Measurements from ENCODE around the gene TARBP1. TPM values are rescaled to one million over a fixed set of nuclear protein-coding genes. Genes with fewer than 3 reads are reported as not detected.

TARBP1 gene
- total RNA-seq, 1 experiment from 2014 or later, result 47.3 TPM

DNA sequence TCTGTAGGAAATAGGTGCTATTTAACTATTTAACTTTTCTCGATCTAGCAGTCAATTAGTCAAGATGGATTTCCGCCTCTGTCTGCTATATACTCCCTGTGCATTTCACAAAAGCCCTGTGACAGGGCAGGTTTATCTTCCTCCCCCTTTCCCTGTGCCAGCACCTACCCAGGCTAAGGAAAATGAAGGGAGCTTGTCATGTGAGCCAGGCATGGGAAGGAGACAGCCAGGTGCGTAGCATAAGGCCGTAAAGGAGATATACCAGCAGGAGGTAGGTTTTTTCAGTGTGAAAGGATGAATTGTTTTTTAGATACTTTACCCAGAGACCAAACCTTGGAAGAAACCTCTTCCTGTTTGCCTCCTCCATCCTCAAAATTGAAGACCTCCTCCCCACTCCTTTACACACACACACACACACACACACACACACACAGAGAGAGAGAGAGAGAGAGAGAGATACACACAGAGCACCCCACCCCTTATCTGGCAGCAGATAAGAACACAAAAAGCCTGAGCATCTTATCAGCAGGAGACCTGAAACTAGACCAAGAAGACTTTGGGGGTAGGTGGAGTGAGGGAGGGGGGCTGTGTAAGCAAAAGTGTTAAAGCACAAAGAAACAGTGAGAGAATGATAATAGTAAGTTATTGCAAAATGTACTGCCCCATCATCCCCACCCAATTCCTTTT, 12.0 kb upstream of the TARBP1 start:
- POLR2A ChIA-PET (ENCODE audit: unreplicated experiment), result interaction anchor here (0.6 kb wide), 2 partner anchors 131 to 506 kb away, joined by 3 to 4 read pairs; no protein-coding TSS in a partner anchor
- Histone ChIP-seq H3K27ac (no peak overlapping the region), H3K9me2 (ENCODE audit: insufficient read depth) (no peaks in the 10 kb centered on the region)

GRCh38 chr1:234489698-234490077, 10.7 kb upstream of the TARBP1 start:
- no TSS peak for BruUV-seq (replicated peaks)
- no peak overlapping the region for H3K4me2 ChIP-seq
- intact Hi-C loops (cut with micrococcal nuclease; ENCODE audit: unreplicated experiment), result no loop called here
- H3K9me3 ChIP-seq (ENCODE audit: insufficient read depth, low read depth), result no peaks in the 10 kb centered on the region
- no peak for DNase-seq
- no peaks in the 10 kb centered on the region for H3K9me2 ChIP-seq (ENCODE audit: insufficient read depth)
- H3K27me3 ChIP-seq (ENCODE audit: insufficient read depth, low read depth), result no peaks in the 10 kb centered on the region
- H3K79me2 ChIP-seq (ENCODE audit: low read depth), result no peaks in the 10 kb centered on the region; the same call in 1 of the 2 replicates
- peaks cover 56% of the 10 kb centered on the region for H3K4me1 ChIP-seq (replicated peaks; ENCODE audit: insufficient read depth)
- H3K36me3 ChIP-seq (ENCODE audit: low read depth), result no peaks in the 10 kb centered on the region
- no peak overlapping the region for H3K4me3 ChIP-seq
- peaks cover 33% of the 10 kb centered on the region for H3F3A ChIP-seq (ENCODE audit: insufficient read depth, low read depth)
- no peak for TF ChIP-seq CTCF (conservative IDR thresholded peaks at IDR 0.05)
- no peak for TF ChIP-seq EZH2 (IDR thresholded peaks at IDR 0.05; ENCODE audit: low read depth)
- H3K27ac ChIP-seq, result no peak overlapping the region
- CTCF ChIA-PET, result interaction anchor here (0.6 to 1.7 kb wide), 4 partner anchors 10 to 1022 kb away, joined by 3 to 15 read pairs (median 4); no protein-coding TSS in a partner anchor
- no peaks in the 10 kb centered on the region for H4K20me1 ChIP-seq (ENCODE audit: insufficient read depth)
- H2AFZ ChIP-seq, result no peak overlapping the region
- POLR2A ChIA-PET (ENCODE audit: unreplicated experiment), result interaction anchor here (0.7 kb wide), 1 partner anchor 674 kb away, joined by 5 read pairs; no protein-coding TSS in a partner anchor

More for the DNA sequence above, 12.0 kb upstream of the TARBP1 start:
- no TSS peak for BruUV-seq (replicated peaks)
- no peaks in the 10 kb centered on the region; the same call in 1 of the 2 replicates for H3K79me2 ChIP-seq (ENCODE audit: low read depth)
- H3K27me3 ChIP-seq (ENCODE audit: insufficient read depth, low read depth), result no peaks in the 10 kb centered on the region
- no peaks in the 10 kb centered on the region for H3K36me3 ChIP-seq (ENCODE audit: low read depth)
- CTCF ChIA-PET, result interaction anchor here (1.7 kb wide), 1 partner anchor 9 kb away, joined by 15 read pairs; no protein-coding TSS in a partner anchor
- peaks cover 65% of the 10 kb centered on the region for H3K4me1 ChIP-seq (replicated peaks; ENCODE audit: insufficient read depth)
- TF ChIP-seq CTCF (conservative IDR thresholded peaks at IDR 0.05), result no peak
- TF ChIP-seq EZH2 (IDR thresholded peaks at IDR 0.05; ENCODE audit: low read depth), result no peak
- no peak overlapping the region for H3K4me2 ChIP-seq
- no peaks in the 10 kb centered on the region for H3K9me3 ChIP-seq (ENCODE audit: insufficient read depth, low read depth)
- H3K4me3 ChIP-seq, result no peak overlapping the region
- no peak overlapping the region for H2AFZ ChIP-seq
- intact Hi-C loops (cut with micrococcal nuclease; ENCODE audit: unreplicated experiment), result no loop called here
- H4K20me1 ChIP-seq (ENCODE audit: insufficient read depth), result no peaks in the 10 kb centered on the region
- H3F3A ChIP-seq (ENCODE audit: insufficient read depth, low read depth), result peaks cover 40% of the 10 kb centered on the region
- no peak for DNase-seq

DNA sequence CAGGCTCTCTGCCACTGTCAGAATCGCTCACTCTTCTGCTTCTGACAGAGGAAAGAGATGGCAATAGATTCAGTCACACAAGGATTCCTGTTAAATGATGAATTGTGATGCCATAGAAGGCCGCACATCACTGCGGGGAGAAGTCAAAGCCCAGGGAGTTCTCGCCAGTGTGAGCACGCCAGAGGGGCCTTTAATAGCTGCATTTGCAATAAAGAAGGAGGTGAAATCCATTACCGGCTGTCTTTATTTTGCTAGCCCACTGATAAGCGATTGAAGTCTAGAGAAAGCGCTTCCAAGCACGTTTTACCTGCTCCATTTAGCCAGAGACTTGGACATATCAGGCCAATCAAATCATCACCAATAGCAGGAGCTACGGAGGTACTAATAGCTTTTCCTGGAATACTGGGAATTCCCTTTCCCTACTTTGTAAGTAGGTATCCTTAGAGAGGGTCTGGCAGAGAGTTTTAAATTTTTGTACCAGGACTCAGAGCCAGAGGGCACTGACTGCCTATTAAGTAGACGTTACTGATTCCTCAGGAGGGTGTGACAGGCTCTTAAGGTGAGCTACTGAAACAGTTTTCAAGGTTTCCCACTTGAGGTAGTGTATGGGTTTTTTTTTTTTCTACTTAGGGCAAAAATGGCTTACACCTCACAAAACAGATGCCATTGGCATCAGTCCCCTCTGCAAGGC, 10.2 kb upstream of the TARBP1 start:
- H2AFZ ChIP-seq, result no peak overlapping the region
- no peaks in the 10 kb centered on the region for H3K9me3 ChIP-seq (ENCODE audit: insufficient read depth, low read depth)
- peaks cover 51% of the 10 kb centered on the region for H3K4me1 ChIP-seq (replicated peaks; ENCODE audit: insufficient read depth)
- CTCF ChIA-PET, result interaction anchor here (0.6 to 1.7 kb wide), 4 partner anchors 11 to 1022 kb away, joined by 3 to 15 read pairs (median 4); no protein-coding TSS in a partner anchor
- H3K4me2 ChIP-seq, result no peak overlapping the region
- H4K20me1 ChIP-seq (ENCODE audit: insufficient read depth), result no peaks in the 10 kb centered on the region
- no peak for TF ChIP-seq CTCF (conservative IDR thresholded peaks at IDR 0.05)
- TF ChIP-seq EZH2 (IDR thresholded peaks at IDR 0.05; ENCODE audit: low read depth), result no peak
- POLR2A ChIA-PET (ENCODE audit: unreplicated experiment), result no interaction called here
- no TSS peak for BruUV-seq (replicated peaks)
- H3K79me2 ChIP-seq (ENCODE audit: low read depth), result no peaks in the 10 kb centered on the region; the same call in 1 of the 2 replicates
- H3F3A ChIP-seq (ENCODE audit: insufficient read depth, low read depth), result peaks cover 27% of the 10 kb centered on the region
- no peaks in the 10 kb centered on the region for H3K9me2 ChIP-seq (ENCODE audit: insufficient read depth)
- H3K4me3 ChIP-seq, result no peak overlapping the region
- no peaks in the 10 kb centered on the region for H3K36me3 ChIP-seq (ENCODE audit: low read depth)
- H3K27ac ChIP-seq, result no peak overlapping the region
- DNase-seq, result peak in 1 of 2 experiments; percentile 45
- H3K27me3 ChIP-seq (ENCODE audit: insufficient read depth, low read depth), result no peaks in the 10 kb centered on the region
- intact Hi-C loops (cut with micrococcal nuclease; ENCODE audit: unreplicated experiment), result no loop called here

All from PC-9 (cell line).